ENCODE results near the gene B3GNT3. TPM values are rescaled to one million over a fixed set of nuclear protein-coding genes. Genes with fewer than 3 reads are reported as not detected.

The B3GNT3 gene
- total RNA-seq, 3 donors from 2014 or later: 0.32 to 6.9 (median 2.0) TPM

DNA sequence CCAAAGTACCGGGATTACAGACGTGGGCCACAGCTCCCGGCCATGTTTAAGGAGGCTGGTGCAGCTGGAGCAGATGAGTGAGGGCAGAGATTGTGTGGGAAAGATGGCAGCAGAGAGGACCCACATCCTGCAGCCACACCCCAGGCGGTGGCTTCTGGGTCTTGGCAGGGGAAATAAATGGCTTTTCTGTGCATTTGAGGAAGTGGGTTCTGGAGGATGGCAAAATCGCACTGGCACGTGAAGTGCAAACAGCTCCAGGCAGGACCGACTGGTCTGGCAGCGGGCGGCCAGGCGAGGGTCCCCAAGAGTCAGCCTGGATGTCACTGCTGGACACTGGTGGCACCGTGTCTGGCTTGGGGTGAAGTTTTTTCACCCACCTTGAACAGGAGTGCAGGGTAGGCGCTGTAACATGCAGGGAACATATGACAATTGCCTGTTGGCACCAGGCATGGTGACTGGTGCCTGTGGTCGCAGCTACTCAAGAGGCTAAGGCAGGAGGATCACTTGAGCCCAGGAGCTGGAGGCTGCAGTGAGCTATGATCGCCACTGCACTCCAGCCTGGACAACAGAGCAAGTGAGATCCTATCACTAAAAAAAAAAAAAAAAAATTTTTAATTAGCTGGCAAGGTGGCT, 8.4 kb downstream of the B3GNT3 start:
- intact Hi-C loops (cut with DNase I; ENCODE audit: low total_unique reads): no loop called here
- DNase-seq (ENCODE audit: low spot score in 2 of 2): peak in 1 of 2 donors; percentile 25
- Histone ChIP-seq H3K4me3 (no peak overlapping the region), H3K27ac (peak overlapping the region in 1 of 2 donors; percentile 44), H3K4me1 (no peaks in the 10 kb centered on the region), H3K36me3 (no peaks in the 10 kb centered on the region), H3K27me3 (no peaks in the 10 kb centered on the region), H3K9me3 (no peaks in the 10 kb centered on the region)
- TF ChIP-seq POLR2AphosphoS5 (IDR thresholded peaks at IDR 0.05): no peak
- no peak for TF ChIP-seq POLR2A (IDR thresholded peaks at IDR 0.05)
- TF ChIP-seq, protein P1, sequence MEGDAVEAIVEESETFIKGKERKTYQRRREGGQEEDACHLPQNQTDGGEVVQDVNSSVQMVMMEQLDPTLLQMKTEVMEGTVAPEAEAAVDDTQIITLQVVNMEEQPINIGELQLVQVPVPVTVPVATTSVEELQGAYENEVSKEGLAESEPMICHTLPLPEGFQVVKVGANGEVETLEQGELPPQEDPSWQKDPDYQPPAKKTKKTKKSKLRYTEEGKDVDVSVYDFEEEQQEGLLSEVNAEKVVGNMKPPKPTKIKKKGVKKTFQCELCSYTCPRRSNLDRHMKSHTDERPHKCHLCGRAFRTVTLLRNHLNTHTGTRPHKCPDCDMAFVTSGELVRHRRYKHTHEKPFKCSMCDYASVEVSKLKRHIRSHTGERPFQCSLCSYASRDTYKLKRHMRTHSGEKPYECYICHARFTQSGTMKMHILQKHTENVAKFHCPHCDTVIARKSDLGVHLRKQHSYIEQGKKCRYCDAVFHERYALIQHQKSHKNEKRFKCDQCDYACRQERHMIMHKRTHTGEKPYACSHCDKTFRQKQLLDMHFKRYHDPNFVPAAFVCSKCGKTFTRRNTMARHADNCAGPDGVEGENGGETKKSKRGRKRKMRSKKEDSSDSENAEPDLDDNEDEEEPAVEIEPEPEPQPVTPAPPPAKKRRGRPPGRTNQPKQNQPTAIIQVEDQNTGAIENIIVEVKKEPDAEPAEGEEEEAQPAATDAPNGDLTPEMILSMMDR (IDR thresholded peaks at IDR 0.05): no peak

DNA sequence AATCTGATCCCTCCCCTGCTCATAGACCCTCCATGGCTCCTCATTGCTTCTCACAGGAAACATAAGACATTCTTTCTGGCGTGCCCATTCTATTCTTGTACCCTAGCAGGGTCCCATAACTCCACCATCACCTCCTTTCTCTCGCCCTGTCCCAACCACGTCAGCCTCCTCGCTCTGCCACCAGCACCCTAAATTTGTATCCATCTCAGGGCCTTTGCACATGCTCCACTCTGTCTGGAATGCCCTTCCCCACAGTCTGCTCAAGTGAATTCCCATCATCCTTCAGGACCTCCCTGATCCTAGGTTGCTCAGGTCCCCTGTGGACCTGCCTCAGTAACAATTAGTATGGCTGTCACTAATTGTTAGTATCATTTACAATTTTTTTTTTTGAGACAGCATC, 10.5 kb downstream of the B3GNT3 start:
- H3K36me3 ChIP-seq: no peaks in the 10 kb centered on the region
- H3K27ac ChIP-seq: no peak overlapping the region
- intact Hi-C loops (cut with DNase I; ENCODE audit: low total_unique reads): no loop called here
- H3K4me3 ChIP-seq: no peak overlapping the region
- no peak for DNase-seq (ENCODE audit: low spot score in 2 of 2)
- no peaks in the 10 kb centered on the region for H3K9me3 ChIP-seq
- H3K27me3 ChIP-seq: no peaks in the 10 kb centered on the region
- TF ChIP-seq, protein P1 (IDR thresholded peaks at IDR 0.05): no peak
- no peak for TF ChIP-seq POLR2A (IDR thresholded peaks at IDR 0.05)
- no peak for TF ChIP-seq POLR2AphosphoS5 (IDR thresholded peaks at IDR 0.05)
- H3K4me1 ChIP-seq: no peaks in the 10 kb centered on the region

DNA sequence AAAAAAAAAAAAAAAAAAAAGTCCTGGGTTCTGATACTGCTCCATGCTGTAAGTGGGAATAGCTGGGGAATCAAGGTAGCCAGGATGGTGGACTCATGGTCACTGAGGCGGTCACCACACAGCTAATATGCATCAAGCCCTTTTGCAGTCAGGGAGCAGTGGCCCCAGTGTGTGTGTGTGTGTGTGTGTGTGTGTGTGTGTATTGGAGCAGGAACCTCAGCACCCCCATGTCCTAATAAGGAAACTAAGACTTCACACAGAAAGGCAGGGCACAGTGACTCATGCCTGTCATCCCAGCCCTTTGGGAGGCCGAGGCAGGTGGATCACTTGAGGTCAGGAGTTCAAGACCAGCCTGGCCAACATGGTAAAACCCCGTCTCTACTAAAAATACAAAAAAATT, 12.0 kb downstream of the B3GNT3 start:
- no peaks in the 10 kb centered on the region for H3K9me3 ChIP-seq
- H3K27ac ChIP-seq: no peak overlapping the region
- DNase-seq (ENCODE audit: low spot score in 2 of 2): no peak
- no peak overlapping the region for H3K4me3 ChIP-seq
- TF ChIP-seq POLR2AphosphoS5 (IDR thresholded peaks at IDR 0.05) (no peak), POLR2A (IDR thresholded peaks at IDR 0.05) (no peak)
- TF ChIP-seq, protein P1 (IDR thresholded peaks at IDR 0.05): no peak
- no peaks in the 10 kb centered on the region for H3K36me3 ChIP-seq
- no peaks in the 10 kb centered on the region for H3K27me3 ChIP-seq
- intact Hi-C loops (cut with DNase I; ENCODE audit: low total_unique reads): no loop called here
- H3K4me1 ChIP-seq: no peaks in the 10 kb centered on the region

DNA sequence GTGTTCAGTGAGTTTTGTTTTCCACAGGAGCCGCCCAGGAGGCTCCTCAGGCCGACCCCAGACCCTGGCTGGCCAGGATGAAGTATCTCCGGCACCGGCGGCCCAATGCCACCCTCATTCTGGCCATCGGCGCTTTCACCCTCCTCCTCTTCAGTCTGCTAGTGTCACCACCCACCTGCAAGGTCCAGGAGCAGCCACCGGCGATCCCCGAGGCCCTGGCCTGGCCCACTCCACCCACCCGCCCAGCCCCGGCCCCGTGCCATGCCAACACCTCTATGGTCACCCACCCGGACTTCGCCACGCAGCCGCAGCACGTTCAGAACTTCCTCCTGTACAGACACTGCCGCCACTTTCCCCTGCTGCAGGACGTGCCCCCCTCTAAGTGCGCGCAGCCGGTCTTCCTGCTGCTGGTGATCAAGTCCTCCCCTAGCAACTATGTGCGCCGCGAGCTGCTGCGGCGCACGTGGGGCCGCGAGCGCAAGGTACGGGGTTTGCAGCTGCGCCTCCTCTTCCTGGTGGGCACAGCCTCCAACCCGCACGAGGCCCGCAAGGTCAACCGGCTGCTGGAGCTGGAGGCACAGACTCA, 12.9 kb downstream of the B3GNT3 start:
- Histone ChIP-seq H3K27me3 (no peaks in the 10 kb centered on the region), H3K36me3 (no peaks in the 10 kb centered on the region), H3K9me3 (no peaks in the 10 kb centered on the region), H3K4me1 (no peaks in the 10 kb centered on the region), H3K4me3 (no peak overlapping the region), H3K27ac (no peak overlapping the region)
- intact Hi-C loops (cut with DNase I; ENCODE audit: low total_unique reads): no loop called here
- no peak for DNase-seq (ENCODE audit: low spot score in 2 of 2)
- no peak for TF ChIP-seq POLR2A (IDR thresholded peaks at IDR 0.05)
- TF ChIP-seq, protein P1 (IDR thresholded peaks at IDR 0.05): no peak
- no peak for TF ChIP-seq POLR2AphosphoS5 (IDR thresholded peaks at IDR 0.05)

DNA sequence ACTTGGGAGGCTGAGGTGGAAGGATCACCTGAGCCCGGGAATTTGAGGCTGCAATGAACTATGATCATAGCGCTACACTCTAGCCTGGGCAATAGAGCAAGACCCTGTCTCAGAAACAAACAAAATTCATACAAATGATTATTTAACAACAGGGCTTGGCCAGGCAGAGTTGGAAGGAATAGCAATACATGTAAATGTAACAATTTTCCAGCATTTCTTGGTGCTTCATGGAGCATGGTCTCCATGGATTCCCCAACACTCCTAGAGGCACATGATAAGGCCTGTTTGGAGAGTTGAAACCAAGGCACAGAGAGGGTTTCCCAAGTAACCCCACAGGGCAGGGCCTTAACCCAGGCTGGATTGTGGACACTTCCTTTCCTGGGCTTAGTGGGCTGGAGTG, 16.2 kb downstream of the B3GNT3 start:
- intact Hi-C loops (cut with DNase I; ENCODE audit: low total_unique reads): no loop called here
- TF ChIP-seq POLR2AphosphoS5 (IDR thresholded peaks at IDR 0.05): no peak
- TF ChIP-seq POLR2A (IDR thresholded peaks at IDR 0.05): no peak
- TF ChIP-seq, protein P1 (IDR thresholded peaks at IDR 0.05): no peak
- Histone ChIP-seq H3K36me3 (no peaks in the 10 kb centered on the region), H3K9me3 (no peaks in the 10 kb centered on the region), H3K4me1 (no peaks in the 10 kb centered on the region), H3K27me3 (no peaks in the 10 kb centered on the region), H3K4me3 (no peak overlapping the region), H3K27ac (no peak overlapping the region)
- DNase-seq (ENCODE audit: low spot score in 2 of 2): no peak
